Tibial nerve (tissue), 4 donors: ENCODE measurements around the gene MPC1.

Experiments used
- EP300 ChIP-seq, 2 donors: sonication (generic); formaldehyde crosslinking; IDR thresholded peaks; one replicate each; pipeline ENCODE4 v1.6.1; 2017; ENCODE audit warnings: antibody characterized with exemption in 2 of 2, mild to moderate bottlenecking in 1 of 2
- POLR2A ChIP-seq, 2 donors: fragments of 450-650 bp; IDR thresholded peaks; one replicate each; pipeline ENCODE4 v1.6.1; 2017; ENCODE audit warnings: antibody characterized with exemption in 2 of 2, mild to moderate bottlenecking in 2 of 2, moderate library complexity in 2 of 2
- TF ChIP-seq, protein P1 (sequence below), 5 experiments: fragments of 200-600 bp in 3 of 5; fragments of 450-650 bp in 2 of 5; sonication (generic) in 3 of 5; IDR thresholded peaks; one replicate each; pipeline ENCODE4 v1.5.1; 2016 to 2019; ENCODE audit warnings: antibody characterized with exemption in 5 of 5, mild to moderate bottlenecking in 3 of 5, moderate library complexity in 2 of 5

DNA sequence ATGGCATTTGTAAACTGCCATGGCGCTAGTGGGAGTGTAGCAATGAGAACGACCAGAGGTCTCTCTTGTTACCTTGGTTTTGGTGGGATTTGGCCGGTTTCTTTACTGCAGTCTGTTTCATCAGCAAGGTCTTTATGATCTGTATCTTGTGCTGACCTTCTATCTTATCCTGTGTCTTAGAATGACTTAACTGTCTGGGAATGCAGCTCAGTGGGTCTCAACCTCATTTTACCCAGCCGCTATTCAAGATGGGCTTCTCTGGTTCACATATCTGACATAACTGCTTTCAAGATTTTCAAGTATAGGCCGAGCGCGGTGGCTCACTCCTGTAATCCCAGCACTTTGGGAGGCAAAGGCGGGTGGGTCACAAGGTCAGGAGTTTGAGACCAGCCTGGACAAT, 38.5 kb downstream of the MPC1 start:
- TF ChIP-seq, protein P1, sequence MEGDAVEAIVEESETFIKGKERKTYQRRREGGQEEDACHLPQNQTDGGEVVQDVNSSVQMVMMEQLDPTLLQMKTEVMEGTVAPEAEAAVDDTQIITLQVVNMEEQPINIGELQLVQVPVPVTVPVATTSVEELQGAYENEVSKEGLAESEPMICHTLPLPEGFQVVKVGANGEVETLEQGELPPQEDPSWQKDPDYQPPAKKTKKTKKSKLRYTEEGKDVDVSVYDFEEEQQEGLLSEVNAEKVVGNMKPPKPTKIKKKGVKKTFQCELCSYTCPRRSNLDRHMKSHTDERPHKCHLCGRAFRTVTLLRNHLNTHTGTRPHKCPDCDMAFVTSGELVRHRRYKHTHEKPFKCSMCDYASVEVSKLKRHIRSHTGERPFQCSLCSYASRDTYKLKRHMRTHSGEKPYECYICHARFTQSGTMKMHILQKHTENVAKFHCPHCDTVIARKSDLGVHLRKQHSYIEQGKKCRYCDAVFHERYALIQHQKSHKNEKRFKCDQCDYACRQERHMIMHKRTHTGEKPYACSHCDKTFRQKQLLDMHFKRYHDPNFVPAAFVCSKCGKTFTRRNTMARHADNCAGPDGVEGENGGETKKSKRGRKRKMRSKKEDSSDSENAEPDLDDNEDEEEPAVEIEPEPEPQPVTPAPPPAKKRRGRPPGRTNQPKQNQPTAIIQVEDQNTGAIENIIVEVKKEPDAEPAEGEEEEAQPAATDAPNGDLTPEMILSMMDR (IDR thresholded peaks at IDR 0.05) = no peak
- TF ChIP-seq POLR2A (IDR thresholded peaks at IDR 0.05) (no peak), EP300 (IDR thresholded peaks at IDR 0.05) (no peak)
